ENCODE data around the gene URGCP.

Gene URGCP, protein sequence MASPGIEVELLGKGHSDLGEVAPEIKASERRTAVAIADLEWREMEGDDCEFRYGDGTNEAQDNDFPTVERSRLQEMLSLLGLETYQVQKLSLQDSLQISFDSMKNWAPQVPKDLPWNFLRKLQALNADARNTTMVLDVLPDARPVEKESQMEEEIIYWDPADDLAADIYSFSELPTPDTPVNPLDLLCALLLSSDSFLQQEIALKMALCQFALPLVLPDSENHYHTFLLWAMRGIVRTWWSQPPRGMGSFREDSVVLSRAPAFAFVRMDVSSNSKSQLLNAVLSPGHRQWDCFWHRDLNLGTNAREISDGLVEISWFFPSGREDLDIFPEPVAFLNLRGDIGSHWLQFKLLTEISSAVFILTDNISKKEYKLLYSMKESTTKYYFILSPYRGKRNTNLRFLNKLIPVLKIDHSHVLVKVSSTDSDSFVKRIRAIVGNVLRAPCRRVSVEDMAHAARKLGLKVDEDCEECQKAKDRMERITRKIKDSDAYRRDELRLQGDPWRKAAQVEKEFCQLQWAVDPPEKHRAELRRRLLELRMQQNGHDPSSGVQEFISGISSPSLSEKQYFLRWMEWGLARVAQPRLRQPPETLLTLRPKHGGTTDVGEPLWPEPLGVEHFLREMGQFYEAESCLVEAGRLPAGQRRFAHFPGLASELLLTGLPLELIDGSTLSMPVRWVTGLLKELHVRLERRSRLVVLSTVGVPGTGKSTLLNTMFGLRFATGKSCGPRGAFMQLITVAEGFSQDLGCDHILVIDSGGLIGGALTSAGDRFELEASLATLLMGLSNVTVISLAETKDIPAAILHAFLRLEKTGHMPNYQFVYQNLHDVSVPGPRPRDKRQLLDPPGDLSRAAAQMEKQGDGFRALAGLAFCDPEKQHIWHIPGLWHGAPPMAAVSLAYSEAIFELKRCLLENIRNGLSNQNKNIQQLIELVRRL

DNA sequence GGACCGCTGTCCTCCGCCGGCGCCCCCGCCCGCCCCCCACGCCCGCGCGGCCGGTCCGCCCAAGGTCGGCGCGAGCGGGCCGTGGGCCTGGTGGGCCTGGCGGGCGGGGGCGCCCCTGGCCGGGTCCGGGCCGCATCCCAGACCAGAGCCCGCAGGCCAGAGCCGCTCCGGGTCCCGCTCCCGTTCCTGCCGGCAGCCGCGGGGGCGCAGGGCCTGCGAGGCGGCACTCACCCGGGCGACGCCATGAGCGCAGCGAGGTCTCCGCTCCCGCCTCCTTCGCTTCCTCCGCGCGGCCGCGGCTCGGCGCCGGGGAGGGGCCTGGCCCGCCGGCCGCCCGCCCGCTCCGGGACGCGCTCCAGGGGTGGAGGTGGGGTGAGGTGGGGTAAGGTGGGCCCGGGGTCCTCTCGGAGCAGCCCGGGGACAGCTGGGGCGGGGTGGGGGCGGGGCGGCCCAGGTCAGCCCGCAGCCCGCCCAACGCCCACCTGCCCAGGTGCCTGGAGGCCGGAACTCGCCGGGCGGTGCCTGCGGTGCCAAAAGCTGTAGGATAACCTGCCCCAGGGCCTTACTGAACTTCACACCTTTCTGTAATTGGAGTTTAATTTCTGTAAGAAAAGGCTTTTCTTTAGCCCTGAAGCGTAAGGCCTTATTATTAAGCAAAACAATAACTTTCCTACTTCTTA lies at the start of gene URGCP:
TSS of gene URGCP (minus strand) at position 266 of the 680 bp plus-strand sequence. CDS start at position 245, 21 bp downstream.
- peak; percentile 21 for DNase-seq (ENCODE audit: low read depth)

DNA sequence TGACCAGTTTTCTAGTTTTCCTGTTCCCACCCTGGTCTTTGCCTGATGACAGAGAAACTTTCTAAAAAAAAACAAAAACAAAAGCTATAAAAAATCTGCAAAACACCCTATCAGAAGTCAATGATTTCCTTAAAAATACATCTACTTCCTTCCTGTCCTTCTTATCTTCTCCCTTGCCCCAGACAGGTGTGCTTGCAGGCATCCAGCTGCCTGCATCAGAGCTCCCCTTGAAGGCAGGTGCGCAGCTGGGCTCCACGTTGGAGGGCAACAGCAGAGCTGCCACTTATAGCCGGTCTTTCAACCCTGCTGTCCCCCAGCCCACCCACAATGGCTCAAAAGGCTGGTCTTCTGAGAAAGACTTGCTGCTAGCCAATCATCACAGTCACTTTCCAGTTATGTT lies 49.6 kb upstream of the URGCP start:
- no peak for DNase-seq (ENCODE audit: low read depth)

GRCh38 chr7:43954524-43955228 lies 48.3 kb upstream of the URGCP start:
- DNase-seq (ENCODE audit: low read depth) = peak; percentile 49

- DNase-seq (ENCODE audit: low read depth) = no peak
Measured at GRCh38 chr7:43953071-43953470, 46.7 kb upstream of the URGCP start.

DNA sequence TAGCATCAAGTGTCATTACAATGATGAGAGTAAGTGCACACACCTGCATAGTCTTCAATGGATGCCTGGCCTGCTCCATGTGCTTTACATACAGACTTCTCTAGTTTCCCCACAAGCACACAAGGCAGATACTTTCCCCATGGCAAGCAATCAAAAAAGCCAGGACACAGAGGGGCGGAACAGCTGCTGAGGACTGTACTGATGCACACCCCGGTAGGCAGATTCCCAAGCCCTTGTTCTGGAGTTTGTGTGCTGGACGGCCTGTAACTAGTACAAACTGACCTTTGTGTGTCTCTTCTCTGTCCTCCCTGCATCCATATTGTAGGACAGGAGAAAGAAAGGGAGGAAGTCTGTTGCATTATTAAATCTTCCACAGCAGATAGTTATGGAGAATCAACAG lies 45.6 kb upstream of the URGCP start:
- no peak for DNase-seq (ENCODE audit: low read depth)

GRCh38 chr7:43944286-43944685 lies 37.9 kb upstream of the URGCP start:
- no peak for DNase-seq (ENCODE audit: low read depth)

DNA sequence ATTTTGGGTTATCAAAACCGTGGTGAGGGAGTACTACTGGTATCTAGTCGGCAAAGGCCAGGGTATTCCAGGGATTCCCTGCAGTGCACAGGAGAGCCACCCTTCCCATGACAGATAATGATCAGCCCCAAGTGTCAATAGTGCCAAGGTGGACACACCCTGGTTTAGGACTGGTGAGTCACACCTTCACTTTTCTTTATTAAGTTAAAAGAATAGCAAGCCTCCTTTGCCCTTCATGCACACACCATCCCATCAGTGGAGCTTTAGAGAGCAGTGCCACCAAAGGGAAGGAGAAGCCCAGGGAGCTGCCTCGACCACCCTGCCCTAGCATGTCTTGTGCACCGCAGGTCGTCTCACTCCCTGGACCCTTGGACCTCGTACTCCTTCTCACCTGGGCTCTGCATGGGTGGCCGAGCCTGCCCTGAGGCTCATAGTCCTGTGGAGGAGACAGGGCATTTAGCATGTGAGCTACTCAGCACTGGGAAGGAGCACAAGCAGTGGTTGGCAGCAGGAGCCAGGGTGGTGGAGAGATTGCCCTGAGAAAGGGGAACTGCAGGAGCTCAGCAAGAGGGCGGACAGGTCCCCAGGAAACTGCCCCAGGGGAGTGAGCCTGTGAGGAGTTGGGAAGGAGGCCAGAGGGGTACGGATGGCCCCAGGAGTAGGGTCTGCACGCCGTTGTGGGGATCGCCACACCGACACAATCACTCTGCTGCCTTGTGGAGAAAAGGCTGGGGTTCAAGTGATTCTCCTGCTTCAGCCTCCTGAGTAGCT lies 37.2 kb upstream of the URGCP start:
- DNase-seq (ENCODE audit: low read depth) = no peak

- DNase-seq (ENCODE audit: low read depth) = no peak
Measured at GRCh38 chr7:43942997-43943396, 36.6 kb upstream of the URGCP start.

- DNase-seq (ENCODE audit: low read depth) = no peak
Measured at GRCh38 chr7:43942250-43942649, 35.9 kb upstream of the URGCP start.

GRCh38 chr7:43938892-43939482 lies 32.6 kb upstream of the URGCP start:
- DNase-seq (ENCODE audit: low read depth) = no peak

GRCh38 chr7:43937444-43937843 lies 31.0 kb upstream of the URGCP start:
- no peak for DNase-seq (ENCODE audit: low read depth)

DNA sequence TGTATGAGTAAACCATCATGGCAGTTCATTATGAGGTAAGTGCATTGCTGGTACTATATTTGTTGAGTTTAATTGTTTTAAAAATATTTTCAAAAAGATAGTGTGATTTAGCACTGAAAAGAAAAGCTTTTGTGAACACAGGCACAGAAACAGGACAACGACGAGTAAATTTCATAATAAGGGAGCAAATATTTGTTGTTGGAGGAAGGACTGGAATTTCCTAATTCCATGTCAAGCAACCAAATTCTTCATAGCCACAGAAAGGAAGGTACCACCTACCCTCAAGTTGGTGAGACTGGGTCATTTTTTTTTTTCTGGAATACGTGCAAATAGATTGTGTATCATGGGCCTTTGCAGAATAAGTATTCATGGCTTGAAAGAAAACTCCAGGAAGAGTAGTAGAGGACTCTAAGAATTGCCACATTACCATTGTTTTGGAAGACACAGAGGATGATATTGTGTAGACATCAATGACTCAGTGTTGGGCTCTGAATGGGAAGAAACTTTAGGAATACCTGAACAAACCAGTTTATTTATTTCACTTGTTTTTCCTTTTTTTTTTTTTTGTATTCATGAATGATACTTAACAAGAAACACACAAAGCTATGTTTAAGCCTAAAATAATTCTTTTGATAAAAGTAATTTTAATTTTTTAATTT lies 27.6 kb upstream of the URGCP start:
- no peak for DNase-seq (ENCODE audit: low read depth)

GRCh38 chr7:43931346-43931745 lies 24.9 kb upstream of the URGCP start:
- no peak for DNase-seq (ENCODE audit: low read depth)

GRCh38 chr7:43929529-43930457 lies 23.4 kb upstream of the URGCP start:
- no peak for DNase-seq (ENCODE audit: low read depth)

DNA sequence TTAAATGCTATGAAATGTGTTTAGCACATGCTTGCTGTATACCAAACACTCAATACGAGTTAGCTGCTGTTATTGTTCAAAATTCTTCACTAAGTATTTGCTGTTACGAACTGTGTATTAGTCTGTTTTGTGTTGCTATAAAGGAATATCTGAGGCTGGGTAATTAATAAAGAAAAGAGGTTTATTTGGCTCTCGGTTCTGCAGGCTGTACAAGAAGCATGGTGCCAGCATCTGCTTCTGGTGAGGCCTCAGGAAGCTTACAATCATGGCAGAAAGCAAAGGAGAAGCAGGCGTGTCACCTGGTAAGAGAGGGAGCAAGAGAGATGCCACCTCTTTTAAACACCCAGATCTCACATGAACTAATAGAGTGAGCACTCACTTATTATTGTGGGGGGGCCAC lies 21.4 kb upstream of the URGCP start:
- no peak for DNase-seq (ENCODE audit: low read depth)

DNA sequence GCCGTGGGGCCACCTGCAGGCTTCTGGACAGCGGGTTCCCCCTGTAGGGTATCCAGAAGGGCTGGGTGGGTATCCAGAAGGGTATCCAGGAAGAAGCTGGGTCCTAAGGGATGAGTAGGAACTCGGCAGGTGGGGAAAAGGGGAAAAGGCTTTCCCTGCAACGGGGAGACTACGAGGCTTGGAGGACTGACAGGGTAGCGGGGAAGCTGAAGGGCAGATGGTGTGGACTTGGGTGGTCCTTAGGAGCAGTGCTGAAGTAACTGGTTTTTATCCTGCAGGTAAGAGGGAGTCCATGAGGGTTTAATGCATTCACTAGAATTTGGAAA lies 20.4 kb upstream of the URGCP start:
- DNase-seq (ENCODE audit: low read depth) = no peak

DNA sequence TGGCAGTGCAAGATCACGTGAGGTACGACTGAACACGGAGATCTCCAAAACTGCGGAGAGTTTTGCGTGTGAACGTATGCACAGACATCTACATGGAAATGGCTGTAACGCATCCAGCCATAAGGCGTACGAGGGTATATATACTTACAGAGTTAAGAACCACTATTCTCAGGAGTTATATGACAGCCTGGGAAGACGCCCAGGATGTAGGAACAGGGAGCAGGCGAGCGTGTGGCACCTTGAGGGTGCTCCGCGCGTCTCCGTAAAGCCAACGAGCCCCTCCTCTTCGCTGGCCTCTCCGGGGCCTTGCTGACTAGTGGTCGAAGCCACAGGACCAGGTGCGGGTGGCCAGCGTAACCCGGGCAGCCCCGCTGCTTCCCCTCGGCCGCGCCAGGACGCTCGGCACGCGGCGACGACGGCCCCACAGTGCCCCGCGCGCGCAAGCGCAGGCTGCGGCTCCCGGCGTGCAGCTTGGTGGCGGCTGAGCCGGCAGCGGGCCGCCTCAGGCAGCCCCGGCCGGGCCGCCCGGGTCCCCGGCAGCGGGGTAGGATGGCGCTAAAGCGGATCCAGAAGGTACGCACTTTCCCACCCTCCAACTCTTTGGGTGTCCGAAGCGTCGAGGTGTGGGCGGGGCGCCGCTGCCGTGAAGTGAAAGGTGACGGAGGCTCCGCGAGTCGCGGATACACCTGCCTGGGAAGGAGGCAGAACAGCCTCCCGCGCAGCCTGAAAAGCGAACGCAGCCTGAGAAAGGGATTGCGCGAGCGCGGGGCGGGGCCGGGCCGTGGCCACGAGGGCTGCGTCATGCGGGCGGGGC lies 19.8 kb upstream of the URGCP start, which contains the start of gene UBE2D4:
TSS of gene UBE2D4 (plus strand) at position 453 of the 814 bp plus-strand sequence. CDS start at position 550, 97 bp downstream.
- DNase-seq (ENCODE audit: low read depth) = peak; percentile 46

DNA sequence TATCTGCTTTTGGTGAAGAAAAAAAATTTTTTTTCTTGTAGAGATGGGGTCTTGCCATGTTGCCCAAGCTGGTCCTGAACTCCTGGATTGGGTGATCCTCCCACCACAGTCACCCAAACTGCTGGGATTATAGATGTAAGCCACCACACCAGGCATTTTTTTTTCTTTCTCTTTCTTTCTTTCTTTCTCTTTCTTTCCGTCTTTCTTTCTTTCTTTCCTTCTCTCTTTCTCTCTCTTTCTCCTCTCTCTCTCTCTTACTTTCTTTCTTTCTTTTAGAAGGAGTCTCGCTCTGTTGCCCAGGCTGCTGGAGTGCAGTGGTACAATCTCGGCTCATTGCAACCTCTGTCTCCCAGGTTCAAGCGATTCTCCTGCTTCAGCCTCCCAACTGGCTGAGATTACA lies 16.3 kb upstream of the URGCP start:
- no peak for DNase-seq (ENCODE audit: low read depth)
